H9 (cell line): ENCODE data around the gene BMPR2. TPM values are rescaled to one million over a fixed set of nuclear protein-coding genes. Genes with fewer than 3 reads are reported as not detected.

Source experiments
- DNase-seq: peaks from one replicate; pipeline ENCODE4 v3.0.0-alpha.2; 2017
- H2AFZ ChIP-seq: one replicate; pipeline ENCODE4 v1.6.1; 2013; ENCODE audit warnings: mild to moderate bottlenecking, low read length, control low read depth, moderate library complexity
- H2AK5ac ChIP-seq: 2 replicates; pipeline ENCODE4 v1.6.1; 2013; ENCODE audit warnings: low read length, control low read depth, mixed read lengths; ENCODE audit not compliant: insufficient read length
- H2BK120ac ChIP-seq: one replicate; pipeline ENCODE4 v1.6.1; 2013; ENCODE audit warnings: low read depth, mild to moderate bottlenecking, low read length, control low read depth, inconsistent platforms; ENCODE audit not compliant: poor library complexity, severe bottlenecking
- H2BK12ac ChIP-seq: 2 replicates; pipeline ENCODE4 v1.6.1; 2013; ENCODE audit warnings: low read length, control low read depth, mixed read lengths, low read depth; ENCODE audit not compliant: insufficient read length
- H2BK15ac ChIP-seq: 2 replicates; pipeline ENCODE4 v1.6.1; 2013; ENCODE audit warnings: low read depth, low read length, control low read depth
- H2BK20ac ChIP-seq: one replicate; pipeline ENCODE4 v1.6.1; 2013; ENCODE audit warnings: low read depth, mild to moderate bottlenecking, low read length, control low read depth, inconsistent platforms; ENCODE audit not compliant: poor library complexity, severe bottlenecking
- H2BK5ac ChIP-seq: 2 replicates; pipeline ENCODE4 v1.6.1; 2013; ENCODE audit warnings: low read length, control low read depth, mixed read lengths; ENCODE audit not compliant: insufficient read length
- H3K14ac ChIP-seq: 2 replicates; pipeline ENCODE4 v1.6.1; 2013; ENCODE audit warnings: low read length, control low read depth; ENCODE audit not compliant: insufficient read depth
- H3K18ac ChIP-seq: 2 replicates; pipeline ENCODE4 v1.6.1; 2013; ENCODE audit warnings: low read depth, mild to moderate bottlenecking, mixed read lengths, low read length, control low read depth; ENCODE audit not compliant: insufficient read length
- H3K23ac ChIP-seq: 2 replicates; pipeline ENCODE4 v1.6.1; 2013; ENCODE audit warnings: low read length, control low read depth, mixed read lengths, low read depth; ENCODE audit not compliant: insufficient read length
- H3K23me2 ChIP-seq: 2 replicates; pipeline ENCODE4 v1.6.1; 2013; ENCODE audit warnings: low read depth, mild to moderate bottlenecking, mixed read lengths, low read length, control low read depth; ENCODE audit not compliant: insufficient read length, poor library complexity, severe bottlenecking
- H3K27ac ChIP-seq: 2 replicates; pipeline ENCODE4 v1.5.1; 2013; ENCODE audit warnings: low read length, control low read depth, mixed read lengths, low read depth; ENCODE audit not compliant: insufficient read length
- H3K27me3 ChIP-seq: 2 replicates; pipeline ENCODE4 v1.6.1; 2013; ENCODE audit warnings: low read length, control low read depth, inconsistent platforms; ENCODE audit not compliant: insufficient read depth
- H3K4ac ChIP-seq: 2 replicates; pipeline ENCODE4 v1.6.1; 2013; ENCODE audit warnings: low read depth, mild to moderate bottlenecking, control low read depth, inconsistent platforms, low read length, moderate library complexity
- H3K4me1 ChIP-seq: 2 replicates; pipeline ENCODE4 v1.6.1; 2013; ENCODE audit warnings: low read length, control low read depth, inconsistent platforms; ENCODE audit not compliant: insufficient read depth
- H3K4me2 ChIP-seq: 2 replicates; pipeline ENCODE4 v1.6.1; 2013; ENCODE audit warnings: low read length, control low read depth, mixed read lengths; ENCODE audit not compliant: insufficient read length, insufficient read depth
- H3K56ac ChIP-seq: 2 replicates; pipeline ENCODE4 v1.6.1; 2013; ENCODE audit warnings: low read depth, mild to moderate bottlenecking, mixed read lengths, low read length, control low read depth; ENCODE audit not compliant: insufficient read length
- H3K79me1 ChIP-seq: 2 replicates; pipeline ENCODE4 v1.6.1; 2013; ENCODE audit warnings: low read depth, mild to moderate bottlenecking, moderate library complexity, low read length, control low read depth, inconsistent platforms; ENCODE audit not compliant: insufficient read depth, poor library complexity, severe bottlenecking
- H3K79me2 ChIP-seq: 2 replicates; pipeline ENCODE4 v1.6.1; 2013; ENCODE audit warnings: low read length, control low read depth, inconsistent platforms; ENCODE audit not compliant: insufficient read depth
- H3K9ac ChIP-seq: 2 replicates; pipeline ENCODE4 v1.6.1; 2013; ENCODE audit warnings: low read length, control low read depth, mixed read lengths; ENCODE audit not compliant: insufficient read length; ENCODE audit errors: extremely low read depth
- H3K9me3 ChIP-seq: one replicate; pipeline ENCODE4 v1.6.1; 2013; ENCODE audit warnings: low read depth, low read length, inconsistent platforms; ENCODE audit not compliant: control insufficient read depth
- H3T11ph ChIP-seq: one replicate; pipeline ENCODE4 v1.6.1; 2013; ENCODE audit warnings: mild to moderate bottlenecking, low read length, control low read depth, inconsistent platforms
- H4K20me1 ChIP-seq: one replicate; pipeline ENCODE4 v1.6.1; 2013; ENCODE audit not compliant: control insufficient read depth, insufficient read length, insufficient read depth
- H4K5ac ChIP-seq: 2 replicates; pipeline ENCODE4 v1.6.1; 2013; ENCODE audit warnings: low read depth, mild to moderate bottlenecking, mixed read lengths, low read length, control low read depth; ENCODE audit not compliant: insufficient read length
- H4K8ac ChIP-seq: replicated peaks from 2 replicates; pipeline ENCODE4 v1.6.1; 2013; ENCODE audit warnings: low read length, control low read depth, mixed read lengths, low read depth; ENCODE audit not compliant: insufficient read length
- H4K91ac ChIP-seq: 2 replicates; pipeline ENCODE4 v1.6.1; 2013; ENCODE audit warnings: low read depth, mild to moderate bottlenecking, moderate library complexity, mixed read lengths, low read length, control low read depth; ENCODE audit not compliant: insufficient read length
- H3K27ac Mint-ChIP-seq, 3 experiments: 2 replicates in 2 of 3; 3 replicates in 1 of 3; pipeline ENCODE4 v1.8.0; 2020 to 2021; ENCODE audit warnings: mixed read lengths in 3 of 3, mild to moderate bottlenecking in 1 of 3, moderate library complexity in 1 of 3
- H3K27me3 Mint-ChIP-seq: 2 replicates; pipeline ENCODE4 v1.8.0; 2021; ENCODE audit warnings: low read depth, mild to moderate bottlenecking, moderate library complexity, mixed read lengths
- H3K36me3 Mint-ChIP-seq, 3 experiments: 2 replicates in 2 of 3; 3 replicates in 1 of 3; pipeline ENCODE4 v1.8.0; 2020 to 2021; ENCODE audit warnings: low read depth in 3 of 3, mixed read lengths in 3 of 3; ENCODE audit not compliant: insufficient read depth in 1 of 3
- H3K4me1 Mint-ChIP-seq, 2 experiments: 2 replicates each; pipeline ENCODE4 v1.8.0; 2020; ENCODE audit warnings: mixed read lengths in 2 of 2
- H3K4me3 Mint-ChIP-seq, 2 experiments: 2 replicates in 1 of 2; 3 replicates in 1 of 2; pipeline ENCODE4 v1.8.0; 2020 to 2021; ENCODE audit warnings: mild to moderate bottlenecking in 2 of 2, mixed read lengths in 2 of 2, moderate library complexity in 1 of 2
- H3K9me3 Mint-ChIP-seq, 2 experiments: 2 replicates in 1 of 2; 3 replicates in 1 of 2; pipeline ENCODE4 v1.8.0; 2020; ENCODE audit warnings: mild to moderate bottlenecking in 2 of 2, mixed read lengths in 2 of 2, moderate library complexity in 1 of 2
- WGBS: extraction: QIAGEN DNeasy Blood & Tissue Kit; methylation state at CpG from one replicate; pipeline ENCODE4 v1.1.7; 2013; ENCODE audit warnings: missing lambda C conversion rate, low lambda C conversion rate, mixed read lengths; ENCODE audit not compliant: insufficient read length; ENCODE audit errors: extremely low coverage; 5-methylcytosine and 5-hydroxymethylcytosine counted together
- total RNA-seq: library from RNA; stranded (reverse); gene quantifications from 2 replicates; pipeline ENCODE4 v1.2.1, GENCODE V29; 2021
- TF ChIP-seq, protein P1 (sequence below): fragments of 200-600 bp; sonication (generic); conservative IDR thresholded peaks from 3 replicates; pipeline ENCODE4 v1.8.0; 2021; ENCODE audit warnings: antibody characterized with exemption, mild to moderate bottlenecking

BMPR2 gene
- total RNA-seq, 1 experiment from 2014 or later: 17.3 TPM

DNA sequence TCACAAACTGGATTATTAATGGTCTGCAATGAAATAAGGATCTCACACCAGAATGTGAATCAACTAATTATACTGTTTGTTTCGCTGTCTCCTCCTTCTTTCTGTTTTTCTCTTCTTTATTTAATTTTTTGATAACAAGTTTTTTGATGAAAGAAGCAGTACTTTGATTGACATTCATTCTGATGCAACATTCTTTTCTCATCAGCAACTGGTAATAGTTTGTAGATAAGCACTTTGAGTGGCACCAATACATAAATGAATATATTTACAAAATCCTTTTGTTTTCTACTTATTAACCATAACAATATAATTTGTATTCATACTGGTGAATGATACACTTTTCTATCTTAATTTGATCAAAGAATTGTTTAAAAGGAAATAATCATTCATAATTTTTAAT lies 143.3 kb downstream of the BMPR2 start:
- DNase-seq: no peak
- H3K79me2 ChIP-seq: no peaks in the 10 kb centered on the region

More for the DNA sequence above, 143.3 kb downstream of the BMPR2 start:
- Histone ChIP-seq H2BK5ac (no peak overlapping the region), H3K79me1 (no peaks in the 10 kb centered on the region), H3K14ac (no peak overlapping the region), H3K9ac (no peak overlapping the region), H4K20me1 (no peaks in the 10 kb centered on the region), H3K9me3 (no peaks in the 10 kb centered on the region), H2BK20ac (no peak overlapping the region), H3K56ac (no peak overlapping the region), H4K8ac (no peak overlapping the region), H3K27ac (no peak overlapping the region), H3K4me2 (no peak overlapping the region), H4K5ac (no peak overlapping the region), H2BK15ac (no peak overlapping the region), H4K91ac (no peak overlapping the region), H3K4me1 (no peaks in the 10 kb centered on the region), H3K27me3 (no peaks in the 10 kb centered on the region), H2BK12ac (no peak overlapping the region), H2BK120ac (no peak overlapping the region), H3T11ph (no peak overlapping the region), H3K4ac (no peak overlapping the region), H2AFZ (no peak overlapping the region), H3K23ac (no peak overlapping the region), H2AK5ac (no peak overlapping the region), H3K18ac (no peak overlapping the region), H3K23me2 (no peaks in the 10 kb centered on the region)
- Mint-ChIP-seq H3K36me3 (peaks cover 10 to 53% (median 28%) of the 10 kb centered on the region in 3 experiments; a peak in 6 of 7 replicates), H3K27ac (no peak overlapping the region), H3K4me3 (no peak overlapping the region), H3K27me3 (no peaks in the 10 kb centered on the region), H3K4me1 (no peaks in the 10 kb centered on the region), H3K9me3 (no peaks in the 10 kb centered on the region)
- TF ChIP-seq, protein P1, sequence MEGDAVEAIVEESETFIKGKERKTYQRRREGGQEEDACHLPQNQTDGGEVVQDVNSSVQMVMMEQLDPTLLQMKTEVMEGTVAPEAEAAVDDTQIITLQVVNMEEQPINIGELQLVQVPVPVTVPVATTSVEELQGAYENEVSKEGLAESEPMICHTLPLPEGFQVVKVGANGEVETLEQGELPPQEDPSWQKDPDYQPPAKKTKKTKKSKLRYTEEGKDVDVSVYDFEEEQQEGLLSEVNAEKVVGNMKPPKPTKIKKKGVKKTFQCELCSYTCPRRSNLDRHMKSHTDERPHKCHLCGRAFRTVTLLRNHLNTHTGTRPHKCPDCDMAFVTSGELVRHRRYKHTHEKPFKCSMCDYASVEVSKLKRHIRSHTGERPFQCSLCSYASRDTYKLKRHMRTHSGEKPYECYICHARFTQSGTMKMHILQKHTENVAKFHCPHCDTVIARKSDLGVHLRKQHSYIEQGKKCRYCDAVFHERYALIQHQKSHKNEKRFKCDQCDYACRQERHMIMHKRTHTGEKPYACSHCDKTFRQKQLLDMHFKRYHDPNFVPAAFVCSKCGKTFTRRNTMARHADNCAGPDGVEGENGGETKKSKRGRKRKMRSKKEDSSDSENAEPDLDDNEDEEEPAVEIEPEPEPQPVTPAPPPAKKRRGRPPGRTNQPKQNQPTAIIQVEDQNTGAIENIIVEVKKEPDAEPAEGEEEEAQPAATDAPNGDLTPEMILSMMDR: no peak
- no CpG with 5 or more reads among the region's 1 CpG for WGBS
